CD14-positive monocyte (primary cell): ENCODE results near the gene TPGS1. TPM values are rescaled to one million over a fixed set of nuclear protein-coding genes. Genes with fewer than 3 reads are reported as not detected.

Experiments used
- DNase-seq, 3 donors: peaks; one replicate each; pipeline ENCODE4 v3.0.0-alpha.2; 2011 to 2022
- H2AFZ ChIP-seq: 2 replicates; pipeline ENCODE4 v1.6.0; 2012; ENCODE audit warnings: mild to moderate bottlenecking, low read depth, low read length, inconsistent platforms; ENCODE audit not compliant: insufficient read depth, poor library complexity, severe bottlenecking
- H3K27ac ChIP-seq, 2 donors: 1 replicate in 1 of 2; 2 replicates in 1 of 2; pipeline ENCODE4 v1.5.1; 2012 to 2013; ENCODE audit warnings: low read length in 2 of 2, control low read depth in 1 of 2, inconsistent platforms in 1 of 2, low read depth in 1 of 2, mild to moderate bottlenecking in 1 of 2
- H3K27me3 ChIP-seq, 2 donors: one replicate each; pipeline versions ENCODE4 v1.6.0 to v1.6.1; 2011 to 2013; ENCODE audit warnings: low read length in 2 of 2; ENCODE audit not compliant: control insufficient read depth in 2 of 2, insufficient read depth in 2 of 2
- H3K36me3 ChIP-seq, 2 donors: replicated peaks in 1 of 2; 1 replicate in 1 of 2; 2 replicates in 1 of 2; pipeline versions ENCODE4 v1.5.1 to v1.6.1; 2012 to 2013; ENCODE audit warnings: low read length in 2 of 2, control low read depth in 1 of 2, inconsistent platforms in 1 of 2, mild to moderate bottlenecking in 1 of 2; ENCODE audit not compliant: insufficient read depth in 2 of 2, control insufficient read depth in 1 of 2
- H3K4me1 ChIP-seq, 2 donors: 1 replicate in 1 of 2; 2 replicates in 1 of 2; pipeline versions ENCODE4 v1.5.1 to v1.6.1; 2012 to 2013; ENCODE audit warnings: low read length in 2 of 2, control low read depth in 1 of 2, inconsistent platforms in 1 of 2, mild to moderate bottlenecking in 1 of 2, moderate library complexity in 1 of 2; ENCODE audit not compliant: insufficient read depth in 2 of 2, control insufficient read depth in 1 of 2
- H3K4me2 ChIP-seq: replicated peaks from 2 replicates; pipeline ENCODE3; 2012; ENCODE audit warnings: low read length, moderate library complexity, mild to moderate bottlenecking; ENCODE audit not compliant: poor library complexity, severe bottlenecking; ENCODE audit errors: extremely low read depth
- H3K4me3 ChIP-seq, 3 experiments: fragments of 200-600 bp in 1 of 3; sonication (generic) in 1 of 3; replicated peaks in 1 of 3; 1 replicate in 2 of 3; 2 replicates in 1 of 3; pipeline ENCODE4 v1.5.1; 2011 to 2013; ENCODE audit warnings: low read length in 3 of 3, mild to moderate bottlenecking in 3 of 3, control low read depth in 2 of 3, low read depth in 2 of 3, inconsistent platforms in 1 of 3, moderate library complexity in 1 of 3
- H3K79me2 ChIP-seq: 2 replicates; pipeline ENCODE4 v1.6.0; 2012; ENCODE audit warnings: mild to moderate bottlenecking, control low read depth, inconsistent platforms, low read length, moderate library complexity; ENCODE audit not compliant: insufficient read depth
- H3K9ac ChIP-seq: 2 replicates; pipeline ENCODE4 v1.6.0; 2017; ENCODE audit warnings: low read length, mild to moderate bottlenecking; ENCODE audit not compliant: insufficient read depth, poor library complexity, severe bottlenecking
- H3K9me3 ChIP-seq, 2 donors: replicated peaks in 1 of 2; 1 replicate in 1 of 2; 2 replicates in 1 of 2; pipeline versions ENCODE4 v1.5.1 to v1.6.1; 2012 to 2013; ENCODE audit warnings: low read length in 2 of 2, control low read depth in 1 of 2; ENCODE audit not compliant: control insufficient read depth in 1 of 2, insufficient read depth in 1 of 2
- H4K20me1 ChIP-seq: 2 replicates; pipeline ENCODE4 v1.6.0; 2012; ENCODE audit warnings: mild to moderate bottlenecking, low read length, control low read depth, moderate library complexity; ENCODE audit not compliant: insufficient read depth
- H3K27ac Mint-ChIP-seq, 7 donors: one replicate each; pipeline ENCODE4 v1.8.0; 2020; ENCODE audit warnings: mild to moderate bottlenecking in 7 of 7, mixed read lengths in 7 of 7, moderate library complexity in 6 of 7, inconsistent platforms in 2 of 7
- H3K27me3 Mint-ChIP-seq, 3 donors: one replicate each; pipeline ENCODE4 v1.8.0; 2021 to 2022; ENCODE audit warnings: low read depth in 3 of 3, mild to moderate bottlenecking in 3 of 3, mixed read lengths in 3 of 3, moderate library complexity in 3 of 3, inconsistent platforms in 1 of 3
- H3K36me3 Mint-ChIP-seq, 2 donors: one replicate each; pipeline ENCODE4 v1.8.0; 2020; ENCODE audit warnings: mixed read lengths in 2 of 2, inconsistent platforms in 1 of 2, mild to moderate bottlenecking in 1 of 2
- H3K4me1 Mint-ChIP-seq: one replicate; pipeline ENCODE4 v1.8.0; 2020; ENCODE audit warnings: mild to moderate bottlenecking, mixed read lengths
- H3K4me3 Mint-ChIP-seq, 2 donors: one replicate each; pipeline ENCODE4 v1.8.0; 2020; ENCODE audit warnings: mild to moderate bottlenecking in 2 of 2, mixed read lengths in 2 of 2, moderate library complexity in 1 of 2
- H3K9me3 Mint-ChIP-seq, 7 donors: one replicate each; pipeline ENCODE4 v1.8.0; 2020 to 2022; ENCODE audit warnings: mixed read lengths in 7 of 7, mild to moderate bottlenecking in 6 of 7, moderate library complexity in 6 of 7, inconsistent platforms in 2 of 7
- WGBS: methylation state at CpG from one replicate; pipeline ENCODE4 v1.1.5; 2013; ENCODE audit warnings: missing lambda C conversion rate; ENCODE audit not compliant: insufficient coverage; 5-methylcytosine and 5-hydroxymethylcytosine counted together
- intact Hi-C, 2 donors: fragments of 100-400 bp; cut with micrococcal nuclease; formaldehyde crosslinking; loops; one replicate each; pipeline versions ENCODE4 v1.15.0 to v1.15.1; 2023
- polyA plus RNA-seq, 3 donors: library from polyadenylated mRNA; depleted of rRNA in 1 of 3; unstranded in 2 of 3; stranded (reverse) in 1 of 3; fragments of 300-500 nt in 2 of 3; fragments of >200 nt in 1 of 3; fragmentation: Illumina TruSeq in 2 of 3; gene quantifications; 1 replicate in 2 of 3; 2 replicates in 1 of 3; pipeline ENCODE4 v1.2.3, GENCODE V29; 2012 to 2021
- TF ChIP-seq, protein P1 (sequence below): fragments of 200-600 bp; IDR thresholded peaks from one replicate; pipeline ENCODE4 v1.8.0; 2022; ENCODE audit warnings: antibody characterized with exemption, mild to moderate bottlenecking

The TPGS1 gene
- polyA plus RNA-seq, 3 donors: 9.2 to 48.1 (median 14.2) TPM

DNA sequence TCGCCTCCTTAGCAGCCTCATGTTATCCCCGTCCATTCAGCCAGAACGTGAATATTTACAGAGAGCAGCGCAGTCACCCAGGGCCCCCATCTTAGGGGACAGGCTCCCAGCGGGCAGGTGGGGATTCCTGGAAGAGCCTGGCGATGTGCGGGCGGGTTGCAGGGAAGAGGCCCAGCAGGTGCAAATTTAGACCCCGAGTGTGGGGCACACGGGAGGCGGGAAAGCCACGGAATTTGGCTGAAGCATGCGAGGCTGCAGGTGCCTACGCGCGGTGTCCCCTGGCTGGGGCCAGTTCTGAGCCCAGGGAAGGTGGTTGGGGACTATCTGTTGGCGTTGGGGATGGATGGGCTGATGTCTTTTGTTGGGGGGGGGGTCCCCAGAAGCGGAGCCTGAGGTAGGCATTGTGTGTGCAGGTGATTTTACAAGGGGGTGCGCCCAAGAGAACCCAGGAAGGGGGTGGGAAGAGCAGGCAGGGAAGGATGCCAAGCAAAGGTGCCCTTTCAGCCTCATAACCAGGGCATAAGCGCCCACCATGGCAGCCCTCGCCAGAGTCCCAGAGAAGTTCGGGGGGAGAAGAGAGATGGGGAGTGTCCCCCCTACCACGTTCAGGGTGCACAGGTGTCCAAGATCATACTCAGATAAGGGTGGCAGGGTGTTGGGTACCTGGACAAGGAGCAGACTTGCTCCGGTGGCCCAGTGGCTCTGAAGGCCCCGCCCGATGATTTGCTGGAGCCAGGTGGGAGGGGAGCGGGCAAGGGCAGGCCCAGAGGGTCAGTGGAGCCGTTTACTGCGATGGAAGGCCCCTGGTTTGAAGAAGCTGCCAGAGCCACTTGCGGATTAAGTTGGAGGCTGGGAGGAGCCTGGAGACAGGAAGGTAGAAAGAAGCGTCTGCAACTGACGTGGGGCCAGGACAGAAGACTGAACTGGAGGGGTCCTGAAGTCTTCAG is 1.2 kb downstream of the TPGS1 start:
- Histone ChIP-seq H3K4me2 (peak overlapping the region; percentile 78), H3K79me2 (peaks cover 14% of the 10 kb centered on the region), H3K4me1 (peaks cover 35 to 43% of the 10 kb centered on the region in 2 donors), H4K20me1 (peaks cover 25% of the 10 kb centered on the region), H3K9ac (peak overlapping the region; percentile 82), H3K4me3 (peak overlapping the region in 2 of 3 experiments; percentile 90 to 99), H3K27me3 (peaks cover 0 to 8% of the 10 kb centered on the region in 2 donors), H2AFZ (peak overlapping the region; percentile 96), H3K9me3 (no peaks in the 10 kb centered on the region), H3K27ac (no peak overlapping the region), H3K36me3 (peaks cover 0 to 5% of the 10 kb centered on the region in 2 donors)
- 68% methylated on average over 27 of the region's 32 CpGs for WGBS
- Mint-ChIP-seq H3K27me3 (peaks cover 5 to 15% (median 7%) of the 10 kb centered on the region in 3 donors), H3K27ac (peak overlapping the region in 6 of 7 donors; percentile 37 to 74 (median 64)), H3K9me3 (peaks cover 0 to 6% (median 0%) of the 10 kb centered on the region in 7 donors), H3K36me3 (peaks cover 6 to 17% of the 10 kb centered on the region in 2 donors), H3K4me3 (peak overlapping the region; percentile 84 to 93), H3K4me1 (peaks cover 30% of the 10 kb centered on the region)
- DNase-seq: no peak
- intact Hi-C loops: loop anchor here in 1 of 2 donors (5.0 to 10.0 kb wide), 2 partner anchors 126 to 166 kb away; partner anchors contain the start of genes FGF22, MIER2 and POLRMT
- TF ChIP-seq, protein P1, sequence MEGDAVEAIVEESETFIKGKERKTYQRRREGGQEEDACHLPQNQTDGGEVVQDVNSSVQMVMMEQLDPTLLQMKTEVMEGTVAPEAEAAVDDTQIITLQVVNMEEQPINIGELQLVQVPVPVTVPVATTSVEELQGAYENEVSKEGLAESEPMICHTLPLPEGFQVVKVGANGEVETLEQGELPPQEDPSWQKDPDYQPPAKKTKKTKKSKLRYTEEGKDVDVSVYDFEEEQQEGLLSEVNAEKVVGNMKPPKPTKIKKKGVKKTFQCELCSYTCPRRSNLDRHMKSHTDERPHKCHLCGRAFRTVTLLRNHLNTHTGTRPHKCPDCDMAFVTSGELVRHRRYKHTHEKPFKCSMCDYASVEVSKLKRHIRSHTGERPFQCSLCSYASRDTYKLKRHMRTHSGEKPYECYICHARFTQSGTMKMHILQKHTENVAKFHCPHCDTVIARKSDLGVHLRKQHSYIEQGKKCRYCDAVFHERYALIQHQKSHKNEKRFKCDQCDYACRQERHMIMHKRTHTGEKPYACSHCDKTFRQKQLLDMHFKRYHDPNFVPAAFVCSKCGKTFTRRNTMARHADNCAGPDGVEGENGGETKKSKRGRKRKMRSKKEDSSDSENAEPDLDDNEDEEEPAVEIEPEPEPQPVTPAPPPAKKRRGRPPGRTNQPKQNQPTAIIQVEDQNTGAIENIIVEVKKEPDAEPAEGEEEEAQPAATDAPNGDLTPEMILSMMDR: no peak

DNA sequence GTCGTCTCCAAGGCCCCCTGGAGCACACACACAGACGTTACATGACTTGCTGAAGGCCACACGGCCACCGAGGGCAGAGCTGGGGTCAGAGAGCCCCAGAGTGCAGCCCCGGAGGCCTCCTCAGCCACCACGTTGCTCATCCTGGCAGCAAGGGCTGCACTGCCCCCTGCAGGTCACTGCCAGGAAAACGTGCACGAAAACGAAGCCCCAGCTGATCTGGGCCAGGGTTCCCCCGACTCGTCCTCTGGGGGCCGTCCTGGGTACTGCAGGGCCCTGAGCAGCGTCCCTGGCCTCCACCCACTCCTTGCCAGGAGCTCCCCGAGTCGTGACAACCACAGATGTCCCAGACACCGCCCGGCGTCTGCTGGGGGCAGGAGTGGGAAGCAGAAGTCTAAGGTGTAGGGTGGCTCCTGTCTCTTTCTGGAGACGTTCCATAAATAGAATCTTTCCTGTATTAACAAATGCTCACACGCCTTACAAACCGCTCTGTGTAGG is 3.4 kb downstream of the TPGS1 start:
- peaks cover 8 to 15% (median 11%) of the 10 kb centered on the region in 3 donors for H3K27me3 Mint-ChIP-seq
- H3K4me1 Mint-ChIP-seq: peaks cover 29% of the 10 kb centered on the region
- peak; percentile 87 to 90 (median 90) for DNase-seq
- peaks cover 0 to 5% (median 0%) of the 10 kb centered on the region in 7 donors for H3K9me3 Mint-ChIP-seq
- H3K27ac Mint-ChIP-seq: peak overlapping the region; percentile 86 to 95 (median 90)
- peak overlapping the region; percentile 79 for H3K4me2 ChIP-seq
- H3K4me3 ChIP-seq: peak overlapping the region; percentile 2 to 72 (median 26)
- intact Hi-C loops: no loop called here
- peaks cover 25% of the 10 kb centered on the region for H4K20me1 ChIP-seq
- peaks cover 0 to 5% of the 10 kb centered on the region in 2 donors for H3K36me3 ChIP-seq
- peak overlapping the region; percentile 40 to 71 for H3K27ac ChIP-seq
- H2AFZ ChIP-seq: peak overlapping the region; percentile 67
- peak overlapping the region; percentile 76 to 86 for H3K4me3 Mint-ChIP-seq
- peaks cover 0 to 13% of the 10 kb centered on the region in 2 donors for H3K27me3 ChIP-seq
- peaks cover 35 to 43% of the 10 kb centered on the region in 2 donors for H3K4me1 ChIP-seq
- H3K9ac ChIP-seq: peak overlapping the region; percentile 62
- peaks cover 14% of the 10 kb centered on the region for H3K79me2 ChIP-seq
- peaks cover 15 to 24% of the 10 kb centered on the region in 2 donors for H3K36me3 Mint-ChIP-seq
- no peaks in the 10 kb centered on the region for H3K9me3 ChIP-seq
- WGBS: 5% methylated on average over 15 of the region's 21 CpGs
- TF ChIP-seq, protein P1: peak; percentile 100
